ENCODE data around the gene ZSWIM1. TPM values are rescaled to one million over a fixed set of nuclear protein-coding genes. Genes with fewer than 3 reads are reported as not detected.

ZSWIM1 gene
- total and polyA plus RNA-seq, 2 of the 13 experiments (the other 11 are each of a cell fraction or from before 2014, with no cell fraction given): 9.5 to 11.7 TPM

DNA sequence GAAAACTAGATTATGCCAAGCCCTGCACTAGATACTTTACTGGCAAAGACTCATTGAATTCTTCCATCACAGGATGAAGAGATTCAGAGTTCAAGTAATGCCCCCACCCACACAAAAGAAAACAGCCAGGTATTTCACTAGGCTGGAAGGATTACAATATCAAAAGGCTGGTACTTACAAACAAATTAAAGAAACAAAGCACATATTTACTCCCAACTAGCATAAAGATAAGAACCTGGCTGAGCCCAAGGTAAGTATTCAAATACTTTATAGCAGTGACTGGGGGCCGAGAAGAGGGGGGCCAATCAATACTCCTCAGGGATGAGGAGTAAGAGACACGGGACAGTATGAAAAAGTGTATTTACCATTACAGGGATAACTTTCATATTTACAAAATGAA, 27.5 kb upstream of the ZSWIM1 start:
- CTCF ChIA-PET (ENCODE audit: low intra/inter-chr PET ratio, low total read pairs): no interaction called here
- Histone ChIP-seq H3K79me2 (ENCODE audit: insufficient read depth, low read length) (peaks cover 4% of the 10 kb centered on the region), H3K4me3 (replicated peaks in 1 of 3; ENCODE audit: insufficient read depth in 1 of 3, low read depth in 2 of 3, low read length in 3 of 3) (no peak overlapping the region), H3K9me3 (ENCODE audit: low read length) (no peaks in the 10 kb centered on the region), H3K27ac (ENCODE audit: extremely low read length, insufficient read depth, low read length) (no peak overlapping the region), H2AFZ (ENCODE audit: low read length) (no peak overlapping the region), H3K27me3 (ENCODE audit: control insufficient read depth in 1 of 2, insufficient read depth in 2 of 2, low read length in 2 of 2) (no peaks in the 10 kb centered on the region; a peak in 1 of 5 replicates), H3K4me2 (ENCODE audit: low read depth, low read length) (no peak overlapping the region), H3K36me3 (replicated peaks in 1 of 2; ENCODE audit: control insufficient read depth in 1 of 2, insufficient read depth in 2 of 2, low read length in 2 of 2) (peaks cover 0 to under 1% of the 10 kb centered on the region in 2 experiments; a peak in 1 of 5 replicates), H3K9ac (ENCODE audit: insufficient read depth, low read depth, low read length) (no peak overlapping the region), H4K20me1 (ENCODE audit: insufficient read depth, low read length) (no peaks in the 10 kb centered on the region), H3K4me1 (ENCODE audit: insufficient read depth, low read length) (peaks cover 17% of the 10 kb centered on the region)
- no peak for TF ChIP-seq ZC3H4 (CRISPR knock-in tag; IDR thresholded peaks at IDR 0.05; ENCODE audit: borderline replicate concordance)
- TF ChIP-seq ZNF589 (CRISPR knock-in tag; conservative IDR thresholded peaks at IDR 0.05): no peak
- no peak for TF ChIP-seq NCOA5 (CRISPR knock-in tag; IDR thresholded peaks at IDR 0.05)
- no peak for TF ChIP-seq ZNF382 (CRISPR knock-in tag; IDR thresholded peaks at IDR 0.05; ENCODE audit: borderline replicate concordance)
- no peak for TF ChIP-seq IRF2 (CRISPR knock-in tag; IDR thresholded peaks at IDR 0.05)
- TF ChIP-seq ZMYM4 (CRISPR knock-in tag; IDR thresholded peaks at IDR 0.05): no peak
- TF ChIP-seq ATF7 (IDR thresholded peaks at IDR 0.05): no peak
- no peak for TF ChIP-seq ATF7 (CRISPR knock-in tag; IDR thresholded peaks at IDR 0.05)
- TF ChIP-seq, protein P1, sequence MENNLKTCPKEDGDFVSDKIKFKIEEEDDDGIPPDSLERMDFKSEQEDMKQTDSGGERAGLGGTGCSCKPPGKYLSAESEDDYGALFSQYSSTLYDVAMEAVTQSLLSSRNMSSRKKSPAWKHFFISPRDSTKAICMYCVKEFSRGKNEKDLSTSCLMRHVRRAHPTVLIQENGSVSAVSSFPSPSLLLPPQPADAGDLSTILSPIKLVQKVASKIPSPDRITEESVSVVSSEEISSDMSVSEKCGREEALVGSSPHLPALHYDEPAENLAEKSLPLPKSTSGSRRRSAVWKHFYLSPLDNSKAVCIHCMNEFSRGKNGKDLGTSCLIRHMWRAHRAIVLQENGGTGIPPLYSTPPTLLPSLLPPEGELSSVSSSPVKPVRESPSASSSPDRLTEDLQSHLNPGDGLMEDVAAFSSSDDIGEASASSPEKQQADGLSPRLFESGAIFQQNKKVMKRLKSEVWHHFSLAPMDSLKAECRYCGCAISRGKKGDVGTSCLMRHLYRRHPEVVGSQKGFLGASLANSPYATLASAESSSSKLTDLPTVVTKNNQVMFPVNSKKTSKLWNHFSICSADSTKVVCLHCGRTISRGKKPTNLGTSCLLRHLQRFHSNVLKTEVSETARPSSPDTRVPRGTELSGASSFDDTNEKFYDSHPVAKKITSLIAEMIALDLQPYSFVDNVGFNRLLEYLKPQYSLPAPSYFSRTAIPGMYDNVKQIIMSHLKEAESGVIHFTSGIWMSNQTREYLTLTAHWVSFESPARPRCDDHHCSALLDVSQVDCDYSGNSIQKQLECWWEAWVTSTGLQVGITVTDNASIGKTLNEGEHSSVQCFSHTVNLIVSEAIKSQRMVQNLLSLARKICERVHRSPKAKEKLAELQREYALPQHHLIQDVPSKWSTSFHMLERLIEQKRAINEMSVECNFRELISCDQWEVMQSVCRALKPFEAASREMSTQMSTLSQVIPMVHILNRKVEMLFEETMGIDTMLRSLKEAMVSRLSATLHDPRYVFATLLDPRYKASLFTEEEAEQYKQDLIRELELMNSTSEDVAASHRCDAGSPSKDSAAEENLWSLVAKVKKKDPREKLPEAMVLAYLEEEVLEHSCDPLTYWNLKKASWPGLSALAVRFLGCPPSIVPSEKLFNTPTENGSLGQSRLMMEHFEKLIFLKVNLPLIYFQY (CRISPR knock-in tag; IDR thresholded peaks at IDR 0.05; ENCODE audit: borderline replicate concordance): no peak
- TF ChIP-seq ZFP1 (CRISPR knock-in tag; IDR thresholded peaks at IDR 0.05): no peak
- TF ChIP-seq FOXC1 (CRISPR knock-in tag; IDR thresholded peaks at IDR 0.05; ENCODE audit: borderline replicate concordance): no peak
- TF ChIP-seq, protein P2, sequence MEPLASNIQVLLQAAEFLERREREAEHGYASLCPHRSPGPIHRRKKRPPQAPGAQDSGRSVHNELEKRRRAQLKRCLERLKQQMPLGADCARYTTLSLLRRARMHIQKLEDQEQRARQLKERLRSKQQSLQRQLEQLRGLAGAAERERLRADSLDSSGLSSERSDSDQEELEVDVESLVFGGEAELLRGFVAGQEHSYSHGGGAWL (CRISPR knock-in tag; IDR thresholded peaks at IDR 0.05): no peak
- no peak for TF ChIP-seq ZNF33B (CRISPR knock-in tag; IDR thresholded peaks at IDR 0.05)
- TF ChIP-seq ZNF775 (CRISPR knock-in tag; IDR thresholded peaks at IDR 0.05; ENCODE audit: borderline replicate concordance): no peak
- no peak for TF ChIP-seq NPAS2 (CRISPR knock-in tag; IDR thresholded peaks at IDR 0.05; ENCODE audit: borderline replicate concordance)
- TF ChIP-seq NR2C2 (CRISPR knock-in tag; IDR thresholded peaks at IDR 0.05; ENCODE audit: borderline replicate concordance): no peak
- POLR2A ChIA-PET: interaction anchor here (1.3 kb wide), 1 partner anchor 27 kb away, joined by 3 read pairs; no protein-coding TSS in a partner anchor
- intact Hi-C loops (cut with micrococcal nuclease; ENCODE audit: unreplicated experiment): no loop called here
- 88% methylated on average over 2 of the region's 2 CpGs for WGBS (ENCODE audit: low lambda C conversion rate)
- in situ Hi-C loops (cut with HindIII; ENCODE audit: extremely low pct_ligation_motif_present, low pct_unique_long_range_greater_than_20kb): no loop called here
- ATAC-seq: no peak
- no TSS peak for BruUV-seq (replicated peaks)
- DNase-seq (ENCODE audit: low spot score): no peak
- FAIRE-seq: no peak
